Gastroesophageal sphincter (tissue), 3 donors: ENCODE data around the gene MKI67.

Experiments used
- CTCF ChIP-seq, 4 experiments: fragments of 200-600 bp in 2 of 4; fragments of 450-650 bp in 2 of 4; sonication (generic) in 1 of 4; IDR thresholded peaks; one replicate each; pipeline ENCODE4 v1.5.1; 2017 to 2019; ENCODE audit warnings: antibody characterized with exemption in 4 of 4, mild to moderate bottlenecking in 2 of 4, moderate library complexity in 2 of 4
- POLR2A ChIP-seq, 2 donors: fragments of 450-650 bp; IDR thresholded peaks; one replicate each; pipeline ENCODE4 v1.6.1; 2017; ENCODE audit warnings: antibody characterized with exemption in 2 of 2, mild to moderate bottlenecking in 2 of 2, moderate library complexity in 1 of 2
- POLR2AphosphoS5 ChIP-seq: sonication (generic); formaldehyde crosslinking; IDR thresholded peaks from one replicate; pipeline ENCODE4 v1.6.1; 2017; ENCODE audit warnings: antibody characterized with exemption

DNA sequence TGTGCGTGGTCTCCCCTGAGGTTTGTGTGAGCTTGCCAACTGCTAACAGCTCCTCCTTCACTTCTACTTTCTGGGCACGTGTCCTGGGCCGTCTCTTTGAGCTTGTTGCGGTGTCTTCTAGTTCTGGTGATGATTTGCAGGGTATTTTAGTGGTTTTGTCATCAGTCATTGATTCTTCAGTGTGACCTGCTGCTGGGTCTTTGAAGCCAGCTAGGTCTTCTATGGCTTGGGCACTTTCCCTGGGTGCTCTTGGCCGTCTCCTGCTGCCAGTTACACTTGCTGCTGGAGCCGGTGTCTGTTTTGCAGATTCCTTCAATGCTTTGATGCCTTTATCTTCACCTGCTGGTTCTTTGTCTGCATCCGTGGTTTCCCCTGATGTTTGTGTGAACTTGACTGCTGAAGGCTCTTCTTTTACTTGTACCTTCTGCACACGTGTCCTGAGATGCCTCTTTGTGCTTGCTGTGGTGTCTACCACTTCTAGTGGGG lies 23.0 kb downstream of the MKI67 start:
- TF ChIP-seq CTCF (IDR thresholded peaks at IDR 0.05) (no peak), POLR2A (IDR thresholded peaks at IDR 0.05) (no peak), POLR2AphosphoS5 (no peak)
